Sigmoid colon (tissue), 4 donors: ENCODE results near the gene SMYD5.

Experiments used
- CTCF ChIP-seq, 4 experiments: fragments of 450-650 bp in 3 of 4; fragments of 200-600 bp in 1 of 4; IDR thresholded peaks; one replicate each; pipeline ENCODE4 v1.5.1; 2016 to 2019; ENCODE audit warnings: antibody characterized with exemption in 4 of 4, mild to moderate bottlenecking in 3 of 4, moderate library complexity in 2 of 4
- EP300 ChIP-seq, 4 donors: sonication (generic); formaldehyde crosslinking; IDR thresholded peaks; one replicate each; pipeline ENCODE4 v1.6.1; 2017; ENCODE audit warnings: antibody characterized with exemption in 4 of 4
- POLR2A ChIP-seq, 2 donors: fragments of 450-650 bp; IDR thresholded peaks; one replicate each; pipeline ENCODE4 v1.6.1; 2016; ENCODE audit warnings: antibody characterized with exemption in 2 of 2, mild to moderate bottlenecking in 2 of 2, moderate library complexity in 2 of 2

GRCh38 chr2:73250872-73251846, 37.1 kb downstream of the SMYD5 start:
- TF ChIP-seq EP300 (IDR thresholded peaks at IDR 0.05) (no peak), POLR2A (IDR thresholded peaks at IDR 0.05) (no peak), CTCF (IDR thresholded peaks at IDR 0.05) (no peak)
